Measurements from ENCODE around the gene PLA2G4E.
A peak's percentile ranks its signal among the peaks of the same experiment; 100 is the strongest.

The PLA2G4E gene

GRCh38 chr15:42062284-42062806, 41.5 kb upstream of the PLA2G4E start:
- intact Hi-C loops (cut with DNase I; ENCODE audit: low total_unique reads) = no loop called here
- DNase-seq = no peak

GRCh38 chr15:42060797-42061196, 40.0 kb upstream of the PLA2G4E start:
- Histone ChIP-seq H3K36me3 (no peaks in the 10 kb centered on the region), H3K27me3 (peaks cover 0 to 29% of the 10 kb centered on the region in 2 donors), H3K9me3 (no peaks in the 10 kb centered on the region), H3K4me3 (no peak overlapping the region), H3K27ac (no peak overlapping the region), H3K4me1 (peaks cover 0 to 9% (median 4%) of the 10 kb centered on the region in 4 donors)
- no peak for TF ChIP-seq CTCF (IDR thresholded peaks at IDR 0.05)
- intact Hi-C loops (cut with DNase I; ENCODE audit: low total_unique reads) = no loop called here
- no peak for DNase-seq

More at GRCh38 chr15:42062284-42062806, 41.5 kb upstream of the PLA2G4E start:
- Histone ChIP-seq H3K9me3 (peaks cover 0 to 6% (median 0%) of the 10 kb centered on the region in 3 donors), H3K27me3 (peaks cover 0 to 23% of the 10 kb centered on the region in 2 donors), H3K27ac (no peak overlapping the region), H3K36me3 (no peaks in the 10 kb centered on the region), H3K4me1 (peaks cover 0 to under 1% (median under 1%) of the 10 kb centered on the region in 4 donors), H3K4me3 (no peak overlapping the region)
- no peak for TF ChIP-seq CTCF (IDR thresholded peaks at IDR 0.05)

GRCh38 chr15:42060477-42060763, 39.6 kb upstream of the PLA2G4E start:
- intact Hi-C loops (cut with DNase I; ENCODE audit: low total_unique reads) = no loop called here
- Histone ChIP-seq H3K9me3 (no peaks in the 10 kb centered on the region), H3K27ac (no peak overlapping the region), H3K36me3 (no peaks in the 10 kb centered on the region), H3K4me1 (peaks cover 0 to 9% (median 4%) of the 10 kb centered on the region in 4 donors), H3K4me3 (no peak overlapping the region), H3K27me3 (peaks cover 0 to 28% of the 10 kb centered on the region in 2 donors)
- no peak for DNase-seq
- no peak for TF ChIP-seq CTCF (IDR thresholded peaks at IDR 0.05)

- no peak overlapping the region for H3K4me3 ChIP-seq
- peaks cover 0 to 23% of the 10 kb centered on the region in 2 donors for H3K27me3 ChIP-seq
- no peaks in the 10 kb centered on the region for H3K36me3 ChIP-seq
- TF ChIP-seq CTCF (IDR thresholded peaks at IDR 0.05) = peak; percentile 78
- intact Hi-C loops (cut with DNase I; ENCODE audit: low total_unique reads) = no loop called here
- peak in 1 of 2 donors; percentile 49 for DNase-seq
- no peak overlapping the region for H3K27ac ChIP-seq
- no peaks in the 10 kb centered on the region for H3K9me3 ChIP-seq
- peaks cover 0 to 9% (median 4%) of the 10 kb centered on the region in 4 donors for H3K4me1 ChIP-seq
Measured at GRCh38 chr15:42059661-42060476, 39.0 kb upstream of the PLA2G4E start.

- no peaks in the 10 kb centered on the region for H3K36me3 ChIP-seq
- TF ChIP-seq CTCF (IDR thresholded peaks at IDR 0.05) = no peak
- intact Hi-C loops (cut with DNase I; ENCODE audit: low total_unique reads) = no loop called here
- H3K4me1 ChIP-seq = peaks cover 0 to 9% (median 4%) of the 10 kb centered on the region in 4 donors
- no peaks in the 10 kb centered on the region for H3K9me3 ChIP-seq
- no peak for DNase-seq
- H3K27ac ChIP-seq = no peak overlapping the region
- peaks cover 0 to 21% of the 10 kb centered on the region in 2 donors for H3K27me3 ChIP-seq
- no peak overlapping the region for H3K4me3 ChIP-seq
Measured at GRCh38 chr15:42058791-42059190, 37.9 kb upstream of the PLA2G4E start.
